SU-DHL-6 (cell line): ENCODE results near the gene SMPD3.

Experiments used
- H2AFZ ChIP-seq: fragments of 200-600 bp; sonication (generic); 2 replicates; pipeline ENCODE4 v1.6.1; 2014; ENCODE audit warnings: low read depth, mild to moderate bottlenecking, moderate library complexity, mixed read lengths, antibody characterized with exemption, low read length; ENCODE audit not compliant: severe bottlenecking
- H3F3A ChIP-seq: fragments of 200-600 bp; shearing (Covaris generic); 2 replicates; pipeline ENCODE4 v1.6.0; 2016; ENCODE audit warnings: antibody characterized with exemption, mild to moderate bottlenecking; ENCODE audit not compliant: insufficient read depth
- H3K27ac ChIP-seq: fragments of 200-600 bp; sonication (generic); 2 replicates; pipeline ENCODE4 v1.5.1; 2016; ENCODE audit warnings: low read depth, mild to moderate bottlenecking, low read length, moderate library complexity, mixed read lengths
- H3K27me3 ChIP-seq: fragments of 200-600 bp; sonication (generic), shearing (Covaris generic); 2 replicates; pipeline ENCODE4 v1.6.0; 2014; ENCODE audit warnings: mild to moderate bottlenecking, low read length
- H3K36me3 ChIP-seq: fragments of 200-600 bp; sonication (generic); 2 replicates; pipeline ENCODE4 v1.6.1; 2014; ENCODE audit warnings: mild to moderate bottlenecking, low read length, mixed read lengths
- H3K4me2 ChIP-seq: fragments of 300-600, 200-600 bp; shearing (Covaris generic), sonication (generic); 2 replicates; pipeline ENCODE4 v1.6.0; 2014; ENCODE audit warnings: low read length, low read depth, mild to moderate bottlenecking; ENCODE audit not compliant: poor library complexity, severe bottlenecking
- H3K4me3 ChIP-seq: fragments of 200-600 bp; sonication (generic); 2 replicates; pipeline ENCODE4 v1.5.1; 2014; ENCODE audit warnings: antibody characterized with exemption, low read length, mild to moderate bottlenecking, mixed read lengths; ENCODE audit not compliant: insufficient read depth, poor library complexity, severe bottlenecking
- H3K79me2 ChIP-seq: fragments of 200-600 bp; sonication (generic); 2 replicates; pipeline ENCODE4 v1.6.1; 2014; ENCODE audit warnings: mild to moderate bottlenecking, low read length, moderate library complexity; ENCODE audit not compliant: insufficient read depth
- H3K9ac ChIP-seq: fragments of 200-600 bp; sonication (generic); 2 replicates; pipeline ENCODE4 v1.7.0; 2014; ENCODE audit warnings: mild to moderate bottlenecking, low read length
- H3K9me2 ChIP-seq: fragments of 200-600 bp; sonication (generic); replicated peaks from 2 replicates; pipeline ENCODE4 v1.6.1; 2014; ENCODE audit warnings: low read length; ENCODE audit not compliant: insufficient read depth
- H3K9me3 ChIP-seq: fragments of 200-600 bp; sonication (generic); 2 replicates; pipeline ENCODE4 v1.6.1; 2014; ENCODE audit warnings: low read length, mixed read lengths; ENCODE audit not compliant: insufficient read depth
- H4K20me1 ChIP-seq: fragments of 200-600 bp; sonication (generic); 2 replicates; pipeline ENCODE4 v1.6.1; 2014; ENCODE audit warnings: low read depth, mild to moderate bottlenecking, antibody characterized with exemption, low read length, moderate library complexity, mixed read lengths
- EZH2phosphoT487 ChIP-seq: fragments of 200-600 bp; sonication (generic), shearing (Covaris generic); conservative IDR thresholded peaks from 2 replicates; pipeline ENCODE4 v1.6.1; 2018; ENCODE audit warnings: mild to moderate bottlenecking, antibody characterized with exemption, low read length, moderate library complexity, mixed read lengths
- TF ChIP-seq, protein P1 (sequence below): fragments of 200-600 bp; sonication (generic); IDR thresholded peaks from one replicate; pipeline ENCODE4 v1.5.1; 2017; ENCODE audit warnings: antibody characterized with exemption, mild to moderate bottlenecking, low read length, moderate library complexity; ENCODE audit not compliant: insufficient read depth, poor library complexity, severe bottlenecking

Gene SMPD3

DNA sequence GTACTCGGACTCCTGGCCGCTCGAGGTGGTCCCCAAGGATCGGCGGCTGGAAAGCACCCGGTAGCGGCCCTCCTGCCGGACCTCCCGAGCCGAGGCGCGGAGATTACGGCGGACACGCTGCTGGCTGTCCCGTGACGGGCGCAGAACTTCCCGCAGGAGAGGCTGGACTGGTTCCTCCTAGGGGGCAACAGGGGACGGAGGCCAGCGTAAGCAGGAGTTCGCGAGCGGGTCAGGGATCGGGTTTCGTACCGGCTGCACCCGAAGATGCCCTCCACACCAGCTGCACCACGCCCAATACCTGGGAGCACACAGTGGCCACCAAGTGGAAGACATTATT, 137.9 kb downstream of the SMPD3 start:
- H3K9ac ChIP-seq, result peak overlapping the region; percentile 91
- peak overlapping the region; percentile 65 for H2AFZ ChIP-seq
- no peak for TF ChIP-seq EZH2phosphoT487
- TF ChIP-seq, protein P1, sequence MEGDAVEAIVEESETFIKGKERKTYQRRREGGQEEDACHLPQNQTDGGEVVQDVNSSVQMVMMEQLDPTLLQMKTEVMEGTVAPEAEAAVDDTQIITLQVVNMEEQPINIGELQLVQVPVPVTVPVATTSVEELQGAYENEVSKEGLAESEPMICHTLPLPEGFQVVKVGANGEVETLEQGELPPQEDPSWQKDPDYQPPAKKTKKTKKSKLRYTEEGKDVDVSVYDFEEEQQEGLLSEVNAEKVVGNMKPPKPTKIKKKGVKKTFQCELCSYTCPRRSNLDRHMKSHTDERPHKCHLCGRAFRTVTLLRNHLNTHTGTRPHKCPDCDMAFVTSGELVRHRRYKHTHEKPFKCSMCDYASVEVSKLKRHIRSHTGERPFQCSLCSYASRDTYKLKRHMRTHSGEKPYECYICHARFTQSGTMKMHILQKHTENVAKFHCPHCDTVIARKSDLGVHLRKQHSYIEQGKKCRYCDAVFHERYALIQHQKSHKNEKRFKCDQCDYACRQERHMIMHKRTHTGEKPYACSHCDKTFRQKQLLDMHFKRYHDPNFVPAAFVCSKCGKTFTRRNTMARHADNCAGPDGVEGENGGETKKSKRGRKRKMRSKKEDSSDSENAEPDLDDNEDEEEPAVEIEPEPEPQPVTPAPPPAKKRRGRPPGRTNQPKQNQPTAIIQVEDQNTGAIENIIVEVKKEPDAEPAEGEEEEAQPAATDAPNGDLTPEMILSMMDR, result no peak
- H3K9me3 ChIP-seq, result no peaks in the 10 kb centered on the region
- peak overlapping the region; percentile 95 for H3K4me2 ChIP-seq
- peaks cover 15% of the 10 kb centered on the region; the same call in 1 of the 2 replicates for H3K36me3 ChIP-seq
- no peaks in the 10 kb centered on the region for H4K20me1 ChIP-seq
- H3K27me3 ChIP-seq, result no peaks in the 10 kb centered on the region
- no peaks in the 10 kb centered on the region for H3K9me2 ChIP-seq
- H3K4me3 ChIP-seq, result peak overlapping the region; percentile 80
- 0 out of 2 replicates have a peak, but pooled peaks cover 7% of the 10 kb centered on the region for H3F3A ChIP-seq
- peak overlapping the region; percentile 36 for H3K27ac ChIP-seq
- H3K79me2 ChIP-seq, result peaks cover 64% of the 10 kb centered on the region

DNA sequence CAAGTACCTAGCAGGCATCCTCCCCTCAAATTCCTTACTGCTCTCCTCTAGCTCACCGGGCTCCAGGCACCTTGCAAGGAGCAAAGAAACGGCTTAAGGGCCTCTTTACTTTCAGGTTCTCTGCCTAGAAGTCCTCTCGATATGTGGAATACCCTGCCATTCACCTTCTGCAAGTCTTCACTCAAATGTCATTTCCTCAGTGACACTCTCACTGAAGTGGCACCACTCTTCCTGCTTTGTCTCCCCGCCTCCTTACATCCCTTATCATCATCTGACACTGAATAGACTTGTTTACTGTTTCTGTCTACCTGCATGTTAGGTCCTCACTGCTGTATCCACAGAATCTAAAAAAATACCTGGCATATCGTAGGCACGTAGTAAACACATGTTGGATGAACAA, 138.5 kb downstream of the SMPD3 start:
- TF ChIP-seq, protein P1, result no peak
- TF ChIP-seq EZH2phosphoT487, result no peak
- H3K9ac ChIP-seq, result peak overlapping the region; percentile 91
- H3K9me3 ChIP-seq, result no peaks in the 10 kb centered on the region
- no peaks in the 10 kb centered on the region for H3K9me2 ChIP-seq
- peak overlapping the region; percentile 36; the same call in 1 of the 2 replicates for H3K27ac ChIP-seq
- no peaks in the 10 kb centered on the region for H4K20me1 ChIP-seq
- H3K27me3 ChIP-seq, result no peaks in the 10 kb centered on the region
- H3K36me3 ChIP-seq, result peaks cover 19% of the 10 kb centered on the region; the same call in 1 of the 2 replicates
- H2AFZ ChIP-seq, result peak overlapping the region; percentile 65
- H3F3A ChIP-seq, result 0 out of 2 replicates have a peak, but pooled peaks cover 7% of the 10 kb centered on the region
- peak overlapping the region; percentile 95 for H3K4me2 ChIP-seq
- H3K79me2 ChIP-seq, result peaks cover 69% of the 10 kb centered on the region
- peak overlapping the region; percentile 80 for H3K4me3 ChIP-seq
